HepG2 (cell line): Measurements from ENCODE around the gene WNT5B. TPM values are rescaled to one million over a fixed set of nuclear protein-coding genes. Genes with fewer than 3 reads are reported as not detected.

Experiments
- KDM1A ChIP-seq: IDR thresholded peaks from 2 replicates; pipeline ENCODE4 v1.6.1; 2016; ENCODE audit warnings: missing compliant biosample characterization
- MAF1 ChIP-seq: sonication (generic); formaldehyde crosslinking; IDR thresholded peaks from 2 replicates; pipeline ENCODE4 v1.5.0; 2020; ENCODE audit warnings: missing genetic modification reagents, borderline replicate concordance
- RXRB ChIP-seq: IDR thresholded peaks from 2 replicates; pipeline ENCODE4 v1.6.1; 2016; ENCODE audit warnings: borderline replicate concordance, missing genetic modification reagents, missing compliant biosample characterization
- TCF12 ChIP-seq, 2 experiments: fragments of 450-650 bp in 1 of 2; sonication (generic) in 1 of 2; formaldehyde crosslinking in 1 of 2; IDR thresholded peaks; 2 replicates each; pipeline versions ENCODE4 v1.6.1 to v1.8.0; 2017 to 2022; ENCODE audit warnings: antibody characterized with exemption in 1 of 2, mild to moderate bottlenecking in 1 of 2, missing genetic modification reagents in 1 of 2, moderate library complexity in 1 of 2
- ZNF121 ChIP-seq: sonication (generic); formaldehyde crosslinking; IDR thresholded peaks from 2 replicates; pipeline ENCODE4 v1.5.0; 2020; ENCODE audit warnings: mild to moderate bottlenecking, missing genetic modification reagents
- polyA plus RNA-seq, 8 experiments: library from polyadenylated mRNA; depleted of rRNA in 3 of 8; stranded (reverse) in 7 of 8; unstranded in 1 of 8; fragments of >200 nt; fragmentation: Illumina TruSeq in 4 of 8; extraction: Trizol in 4 of 8; gene quantifications; 2 replicates each; pipeline versions ENCODE4 v1.2.1 to v1.2.3, GENCODE V29; 2011 to 2016; ENCODE audit warnings: low read depth in 4 of 8, missing spikeins in 1 of 8, mixed read lengths in 1 of 8; ENCODE audit not compliant: insufficient read depth in 1 of 8
- total RNA-seq, 5 experiments: library from RNA; depleted of rRNA; stranded (reverse); fragments of >200 nt; fragmentation: Illumina TruSeq; extraction: Trizol; gene quantifications; 2 replicates each; pipeline ENCODE4 v1.2.3, GENCODE V29; 2016; ENCODE audit warnings: low read depth in 1 of 5
- TF ChIP-seq, protein P1 (sequence below): sonication (generic); formaldehyde crosslinking; IDR thresholded peaks from 2 replicates; pipeline ENCODE4; 2020; ENCODE audit warnings: missing genetic modification reagents, mild to moderate bottlenecking, borderline replicate concordance
- TF ChIP-seq, protein P2 (sequence below): sonication (generic); formaldehyde crosslinking; IDR thresholded peaks from 2 replicates; pipeline ENCODE4 v1.9.0; 2021; ENCODE audit warnings: missing genetic modification reagents, mild to moderate bottlenecking, borderline replicate concordance
- TF ChIP-seq, protein P3 (sequence below): sonication (generic); formaldehyde crosslinking; IDR thresholded peaks from 2 replicates; pipeline ENCODE4 v1.5.0; 2020; ENCODE audit warnings: mild to moderate bottlenecking, missing genetic modification reagents, borderline replicate concordance
- TF ChIP-seq, protein P4 (sequence below): sonication (generic); formaldehyde crosslinking; IDR thresholded peaks from 2 replicates; pipeline ENCODE4 v1.4.0; 2020; ENCODE audit warnings: missing genetic modification reagents
- TF ChIP-seq, protein P5 (sequence below): sonication (generic); formaldehyde crosslinking; IDR thresholded peaks from 2 replicates; pipeline ENCODE4 v1.5.1; 2020; ENCODE audit warnings: missing genetic modification reagents, mild to moderate bottlenecking, borderline replicate concordance

Gene WNT5B
- total and polyA plus RNA-seq, 2 of the 13 experiments (the other 11 are each of a cell fraction or from before 2014, with no cell fraction given) = 0.04 TPM; not detected in 1

DNA sequence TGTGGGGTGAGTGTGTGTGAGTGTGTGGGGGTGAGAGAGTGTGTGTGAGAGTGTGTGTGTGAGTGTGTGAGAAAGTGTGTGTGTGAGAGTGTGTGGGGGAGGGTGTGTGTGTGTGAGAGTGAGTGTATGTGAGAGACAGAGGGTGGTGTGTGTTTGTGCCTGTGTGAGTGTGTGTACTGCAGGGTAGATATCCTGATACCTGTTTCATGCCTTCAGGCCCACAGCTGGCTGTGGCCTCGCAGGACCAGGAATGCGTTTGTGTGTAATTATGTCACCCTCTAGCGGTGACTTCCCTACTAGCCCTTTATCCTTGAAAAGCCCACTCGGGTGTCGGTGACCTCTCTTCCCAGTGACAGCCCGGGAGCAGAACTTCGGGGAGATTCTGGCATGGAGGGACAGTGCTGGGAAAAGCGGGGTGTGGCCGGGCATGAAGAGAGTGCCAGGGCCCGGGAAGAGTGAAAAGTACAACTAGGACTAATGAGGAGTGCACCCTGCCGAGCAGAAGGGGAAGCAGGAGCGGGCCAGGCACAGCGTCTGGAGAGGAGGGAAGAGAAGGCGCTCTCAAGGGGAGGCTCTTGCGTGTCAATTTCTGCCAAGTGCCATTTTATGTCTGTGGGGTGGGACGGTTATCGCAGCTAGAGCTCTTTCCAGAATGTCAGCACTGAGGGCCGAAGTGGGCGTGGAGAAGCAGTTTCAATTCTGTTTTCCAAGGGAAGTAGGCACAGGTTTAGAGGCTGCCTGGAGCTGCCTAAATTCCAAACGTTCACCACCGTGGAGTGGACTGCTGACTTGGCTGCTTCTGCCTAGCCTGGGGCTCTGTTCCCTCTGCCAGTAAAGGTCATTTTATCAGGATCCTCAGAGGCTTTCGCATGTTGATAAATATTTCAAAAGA is 23.7 kb upstream of the WNT5B start (continued):
- TF ChIP-seq, protein P1, sequence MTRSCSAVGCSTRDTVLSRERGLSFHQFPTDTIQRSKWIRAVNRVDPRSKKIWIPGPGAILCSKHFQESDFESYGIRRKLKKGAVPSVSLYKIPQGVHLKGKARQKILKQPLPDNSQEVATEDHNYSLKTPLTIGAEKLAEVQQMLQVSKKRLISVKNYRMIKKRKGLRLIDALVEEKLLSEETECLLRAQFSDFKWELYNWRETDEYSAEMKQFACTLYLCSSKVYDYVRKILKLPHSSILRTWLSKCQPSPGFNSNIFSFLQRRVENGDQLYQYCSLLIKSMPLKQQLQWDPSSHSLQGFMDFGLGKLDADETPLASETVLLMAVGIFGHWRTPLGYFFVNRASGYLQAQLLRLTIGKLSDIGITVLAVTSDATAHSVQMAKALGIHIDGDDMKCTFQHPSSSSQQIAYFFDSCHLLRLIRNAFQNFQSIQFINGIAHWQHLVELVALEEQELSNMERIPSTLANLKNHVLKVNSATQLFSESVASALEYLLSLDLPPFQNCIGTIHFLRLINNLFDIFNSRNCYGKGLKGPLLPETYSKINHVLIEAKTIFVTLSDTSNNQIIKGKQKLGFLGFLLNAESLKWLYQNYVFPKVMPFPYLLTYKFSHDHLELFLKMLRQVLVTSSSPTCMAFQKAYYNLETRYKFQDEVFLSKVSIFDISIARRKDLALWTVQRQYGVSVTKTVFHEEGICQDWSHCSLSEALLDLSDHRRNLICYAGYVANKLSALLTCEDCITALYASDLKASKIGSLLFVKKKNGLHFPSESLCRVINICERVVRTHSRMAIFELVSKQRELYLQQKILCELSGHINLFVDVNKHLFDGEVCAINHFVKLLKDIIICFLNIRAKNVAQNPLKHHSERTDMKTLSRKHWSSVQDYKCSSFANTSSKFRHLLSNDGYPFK (CRISPR knock-in tag) = no peak; the same call in 1 of the 2 replicates
- TF ChIP-seq MAF1 (CRISPR knock-in tag) (no peak), RXRB (no peak), KDM1A (no peak), TCF12 (IDR thresholded peaks at IDR 0.05) (no peak), TCF12 (CRISPR knock-in tag; IDR thresholded peaks at IDR 0.05) (no peak), ZNF121 (CRISPR knock-in tag) (no peak)
- TF ChIP-seq, protein P2, sequence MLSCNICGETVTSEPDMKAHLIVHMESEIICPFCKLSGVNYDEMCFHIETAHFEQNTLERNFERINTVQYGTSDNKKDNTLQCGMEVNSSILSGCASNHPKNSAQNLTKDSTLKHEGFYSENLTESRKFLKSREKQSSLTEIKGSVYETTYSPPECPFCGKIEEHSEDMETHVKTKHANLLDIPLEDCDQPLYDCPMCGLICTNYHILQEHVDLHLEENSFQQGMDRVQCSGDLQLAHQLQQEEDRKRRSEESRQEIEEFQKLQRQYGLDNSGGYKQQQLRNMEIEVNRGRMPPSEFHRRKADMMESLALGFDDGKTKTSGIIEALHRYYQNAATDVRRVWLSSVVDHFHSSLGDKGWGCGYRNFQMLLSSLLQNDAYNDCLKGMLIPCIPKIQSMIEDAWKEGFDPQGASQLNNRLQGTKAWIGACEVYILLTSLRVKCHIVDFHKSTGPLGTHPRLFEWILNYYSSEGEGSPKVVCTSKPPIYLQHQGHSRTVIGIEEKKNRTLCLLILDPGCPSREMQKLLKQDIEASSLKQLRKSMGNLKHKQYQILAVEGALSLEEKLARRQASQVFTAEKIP (CRISPR knock-in tag) = no peak
- TF ChIP-seq, protein P3, sequence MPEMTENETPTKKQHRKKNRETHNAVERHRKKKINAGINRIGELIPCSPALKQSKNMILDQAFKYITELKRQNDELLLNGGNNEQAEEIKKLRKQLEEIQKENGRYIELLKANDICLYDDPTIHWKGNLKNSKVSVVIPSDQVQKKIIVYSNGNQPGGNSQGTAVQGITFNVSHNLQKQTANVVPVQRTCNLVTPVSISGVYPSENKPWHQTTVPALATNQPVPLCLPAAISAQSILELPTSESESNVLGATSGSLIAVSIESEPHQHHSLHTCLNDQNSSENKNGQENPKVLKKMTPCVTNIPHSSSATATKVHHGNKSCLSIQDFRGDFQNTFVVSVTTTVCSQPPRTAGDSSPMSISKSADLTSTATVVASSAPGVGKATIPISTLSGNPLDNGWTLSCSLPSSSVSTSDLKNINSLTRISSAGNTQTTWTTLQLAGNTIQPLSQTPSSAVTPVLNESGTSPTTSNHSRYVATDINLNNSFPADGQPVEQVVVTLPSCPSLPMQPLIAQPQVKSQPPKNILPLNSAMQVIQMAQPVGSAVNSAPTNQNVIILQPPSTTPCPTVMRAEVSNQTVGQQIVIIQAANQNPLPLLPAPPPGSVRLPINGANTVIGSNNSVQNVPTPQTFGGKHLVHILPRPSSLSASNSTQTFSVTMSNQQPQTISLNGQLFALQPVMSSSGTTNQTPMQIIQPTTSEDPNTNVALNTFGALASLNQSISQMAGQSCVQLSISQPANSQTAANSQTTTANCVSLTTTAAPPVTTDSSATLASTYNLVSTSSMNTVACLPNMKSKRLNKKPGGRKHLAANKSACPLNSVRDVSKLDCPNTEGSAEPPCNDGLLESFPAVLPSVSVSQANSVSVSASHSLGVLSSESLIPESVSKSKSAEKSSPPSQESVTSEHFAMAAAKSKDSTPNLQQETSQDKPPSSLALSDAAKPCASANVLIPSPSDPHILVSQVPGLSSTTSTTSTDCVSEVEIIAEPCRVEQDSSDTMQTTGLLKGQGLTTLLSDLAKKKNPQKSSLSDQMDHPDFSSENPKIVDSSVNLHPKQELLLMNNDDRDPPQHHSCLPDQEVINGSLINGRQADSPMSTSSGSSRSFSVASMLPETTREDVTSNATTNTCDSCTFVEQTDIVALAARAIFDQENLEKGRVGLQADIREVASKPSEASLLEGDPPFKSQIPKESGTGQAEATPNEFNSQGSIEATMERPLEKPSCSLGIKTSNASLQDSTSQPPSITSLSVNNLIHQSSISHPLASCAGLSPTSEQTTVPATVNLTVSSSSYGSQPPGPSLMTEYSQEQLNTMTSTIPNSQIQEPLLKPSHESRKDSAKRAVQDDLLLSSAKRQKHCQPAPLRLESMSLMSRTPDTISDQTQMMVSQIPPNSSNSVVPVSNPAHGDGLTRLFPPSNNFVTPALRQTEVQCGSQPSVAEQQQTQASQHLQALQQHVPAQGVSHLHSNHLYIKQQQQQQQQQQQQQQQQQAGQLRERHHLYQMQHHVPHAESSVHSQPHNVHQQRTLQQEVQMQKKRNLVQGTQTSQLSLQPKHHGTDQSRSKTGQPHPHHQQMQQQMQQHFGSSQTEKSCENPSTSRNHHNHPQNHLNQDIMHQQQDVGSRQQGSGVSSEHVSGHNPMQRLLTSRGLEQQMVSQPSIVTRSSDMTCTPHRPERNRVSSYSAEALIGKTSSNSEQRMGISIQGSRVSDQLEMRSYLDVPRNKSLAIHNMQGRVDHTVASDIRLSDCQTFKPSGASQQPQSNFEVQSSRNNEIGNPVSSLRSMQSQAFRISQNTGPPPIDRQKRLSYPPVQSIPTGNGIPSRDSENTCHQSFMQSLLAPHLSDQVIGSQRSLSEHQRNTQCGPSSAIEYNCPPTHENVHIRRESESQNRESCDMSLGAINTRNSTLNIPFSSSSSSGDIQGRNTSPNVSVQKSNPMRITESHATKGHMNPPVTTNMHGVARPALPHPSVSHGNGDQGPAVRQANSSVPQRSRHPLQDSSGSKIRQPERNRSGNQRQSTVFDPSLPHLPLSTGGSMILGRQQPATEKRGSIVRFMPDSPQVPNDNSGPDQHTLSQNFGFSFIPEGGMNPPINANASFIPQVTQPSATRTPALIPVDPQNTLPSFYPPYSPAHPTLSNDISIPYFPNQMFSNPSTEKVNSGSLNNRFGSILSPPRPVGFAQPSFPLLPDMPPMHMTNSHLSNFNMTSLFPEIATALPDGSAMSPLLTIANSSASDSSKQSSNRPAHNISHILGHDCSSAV = no peak
- TF ChIP-seq, protein P4, sequence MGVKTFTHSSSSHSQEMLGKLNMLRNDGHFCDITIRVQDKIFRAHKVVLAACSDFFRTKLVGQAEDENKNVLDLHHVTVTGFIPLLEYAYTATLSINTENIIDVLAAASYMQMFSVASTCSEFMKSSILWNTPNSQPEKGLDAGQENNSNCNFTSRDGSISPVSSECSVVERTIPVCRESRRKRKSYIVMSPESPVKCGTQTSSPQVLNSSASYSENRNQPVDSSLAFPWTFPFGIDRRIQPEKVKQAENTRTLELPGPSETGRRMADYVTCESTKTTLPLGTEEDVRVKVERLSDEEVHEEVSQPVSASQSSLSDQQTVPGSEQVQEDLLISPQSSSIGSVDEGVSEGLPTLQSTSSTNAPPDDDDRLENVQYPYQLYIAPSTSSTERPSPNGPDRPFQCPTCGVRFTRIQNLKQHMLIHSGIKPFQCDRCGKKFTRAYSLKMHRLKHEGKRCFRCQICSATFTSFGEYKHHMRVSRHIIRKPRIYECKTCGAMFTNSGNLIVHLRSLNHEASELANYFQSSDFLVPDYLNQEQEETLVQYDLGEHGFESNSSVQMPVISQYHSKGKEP (CRISPR knock-in tag) = no peak
- TF ChIP-seq, protein P5, sequence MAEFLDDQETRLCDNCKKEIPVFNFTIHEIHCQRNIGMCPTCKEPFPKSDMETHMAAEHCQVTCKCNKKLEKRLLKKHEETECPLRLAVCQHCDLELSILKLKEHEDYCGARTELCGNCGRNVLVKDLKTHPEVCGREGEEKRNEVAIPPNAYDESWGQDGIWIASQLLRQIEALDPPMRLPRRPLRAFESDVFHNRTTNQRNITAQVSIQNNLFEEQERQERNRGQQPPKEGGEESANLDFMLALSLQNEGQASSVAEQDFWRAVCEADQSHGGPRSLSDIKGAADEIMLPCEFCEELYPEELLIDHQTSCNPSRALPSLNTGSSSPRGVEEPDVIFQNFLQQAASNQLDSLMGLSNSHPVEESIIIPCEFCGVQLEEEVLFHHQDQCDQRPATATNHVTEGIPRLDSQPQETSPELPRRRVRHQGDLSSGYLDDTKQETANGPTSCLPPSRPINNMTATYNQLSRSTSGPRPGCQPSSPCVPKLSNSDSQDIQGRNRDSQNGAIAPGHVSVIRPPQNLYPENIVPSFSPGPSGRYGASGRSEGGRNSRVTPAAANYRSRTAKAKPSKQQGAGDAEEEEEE (CRISPR knock-in tag) = no peak
